H1 (cell line): ENCODE measurements around the gene ZNF391. TPM values are rescaled to one million over a fixed set of nuclear protein-coding genes. Genes with fewer than 3 reads are reported as not detected.

Source experiments
- ASH2L ChIP-seq: fragments of 200-600, 300-600 bp; sonication (generic); IDR thresholded peaks from one replicate; pipeline ENCODE4 v1.7.1; 2017; ENCODE audit warnings: low read length
- BRCA1 ChIP-seq: IDR thresholded peaks from 2 replicates; pipeline ENCODE4 v1.6.1; 2012; ENCODE audit warnings: low read depth, low read length, improper control_type of control experiment
- CBX5 ChIP-seq: fragments of 300-800, 300-1000 bp; sonication (generic); IDR thresholded peaks from 2 replicates; pipeline ENCODE4 v1.7.1; 2016; ENCODE audit warnings: antibody characterized with exemption, low read length, low read depth
- CEBPB ChIP-seq: IDR thresholded peaks from 2 replicates; pipeline ENCODE4 v1.6.1; 2012; ENCODE audit warnings: low read depth, low read length
- E2F6 ChIP-seq: IDR thresholded peaks from 2 replicates; pipeline ENCODE4 v1.6.1; 2012; ENCODE audit warnings: inconsistent platforms
- EZH2 ChIP-seq: fragments of 200-600 bp; sonication (generic); IDR thresholded peaks from 2 replicates; pipeline ENCODE4 v1.7.1; 2012; ENCODE audit warnings: low read depth, mild to moderate bottlenecking, moderate library complexity, low read length, inconsistent platforms; ENCODE audit not compliant: severe bottlenecking
- FOSL1 ChIP-seq: IDR thresholded peaks from 2 replicates; pipeline ENCODE4 v1.6.1; 2011; ENCODE audit warnings: mild to moderate bottlenecking, low read depth, low read length, moderate library complexity; ENCODE audit not compliant: insufficient read depth
- GABPA ChIP-seq: IDR thresholded peaks from 2 replicates; pipeline ENCODE4 v1.6.1; 2011; ENCODE audit warnings: mild to moderate bottlenecking, low read length, moderate library complexity, borderline replicate concordance; ENCODE audit not compliant: insufficient read depth
- GTF2F1 ChIP-seq: IDR thresholded peaks from 2 replicates; pipeline ENCODE4 v1.6.1; 2012; ENCODE audit warnings: low read depth, low read length, improper control_type of control experiment, borderline replicate concordance
- HDAC2 ChIP-seq, 2 experiments: fragments of 300-600 bp in 1 of 2; sonication (generic) in 1 of 2; IDR thresholded peaks; 2 replicates each; pipeline ENCODE4 v1.6.1; 2011 to 2012; ENCODE audit warnings: low read depth in 2 of 2, low read length in 2 of 2, mild to moderate bottlenecking in 2 of 2, moderate library complexity in 2 of 2, borderline replicate concordance in 1 of 2, inconsistent platforms in 1 of 2
- JUND ChIP-seq: IDR thresholded peaks from 2 replicates; pipeline ENCODE4 v1.6.1; 2011; ENCODE audit warnings: mild to moderate bottlenecking, improper control_type of control experiment, low read length
- KDM1A ChIP-seq: fragments of 200-600, 300-600 bp; sonication (generic); IDR thresholded peaks from 2 replicates; pipeline ENCODE4 v1.7.1; 2016; ENCODE audit warnings: mild to moderate bottlenecking, low read length, borderline replicate concordance
- PHF8 ChIP-seq: fragments of 200-600 bp; sonication (generic); conservative IDR thresholded peaks from 2 replicates; pipeline ENCODE4 v1.7.1; 2012; ENCODE audit warnings: low read depth, mild to moderate bottlenecking, inconsistent platforms, low read length, moderate library complexity
- POLR2AphosphoS5 ChIP-seq: IDR thresholded peaks from 2 replicates; pipeline ENCODE4 v1.6.1; 2011; ENCODE audit warnings: low read depth, low read length
- POU5F1 ChIP-seq: IDR thresholded peaks from 2 replicates; pipeline ENCODE4 v1.6.1; 2011; ENCODE audit warnings: low read depth, mild to moderate bottlenecking, low read length, moderate library complexity
- RFX5 ChIP-seq: IDR thresholded peaks from 2 replicates; pipeline ENCODE4 v1.6.1; 2011; ENCODE audit warnings: low read depth, low read length, improper control_type of control experiment, borderline replicate concordance
- USF2 ChIP-seq: IDR thresholded peaks from 2 replicates; pipeline ENCODE4 v1.6.1; 2011; ENCODE audit warnings: low read length, improper control_type of control experiment
- ZNF274 ChIP-seq: IDR thresholded peaks from 2 replicates; pipeline ENCODE4 v1.7.0; 2012; ENCODE audit warnings: low read length, borderline replicate concordance; ENCODE audit errors: extremely low read depth
- polyA plus RNA-seq, 7 experiments: library from polyadenylated mRNA; depleted of rRNA in 3 of 7; stranded (reverse) in 5 of 7; unstranded in 2 of 7; fragments of >200 nt in 5 of 7; fragments of 200-250 nt in 2 of 7; gene quantifications; 1 replicate in 5 of 7; 2 replicates in 1 of 7; 4 replicates in 1 of 7; pipeline versions ENCODE4 v1.2.1 to v1.2.3, GENCODE V29; 2011 to 2013; ENCODE audit warnings: missing spikeins in 2 of 7, mixed read lengths in 2 of 7
- total RNA-seq: library from RNA; stranded (reverse); fragmentation: NEBNext Ultra II Directional; extraction: Animal tissue kit (Norgen Biotek cat#: 25700); gene quantifications from 2 replicates; pipeline ENCODE4 v1.2.1, GENCODE V29; 2021
- TF ChIP-seq, protein P1 (sequence below): IDR thresholded peaks from 2 replicates; pipeline ENCODE4 v1.6.1; 2012; ENCODE audit warnings: low read length, inconsistent platforms

ZNF391 gene
- total and polyA plus RNA-seq, 2 of the 8 experiments (the other 6 are each of a cell fraction or from before 2014, with no cell fraction given), result 4.8 to 13.0 TPM

DNA sequence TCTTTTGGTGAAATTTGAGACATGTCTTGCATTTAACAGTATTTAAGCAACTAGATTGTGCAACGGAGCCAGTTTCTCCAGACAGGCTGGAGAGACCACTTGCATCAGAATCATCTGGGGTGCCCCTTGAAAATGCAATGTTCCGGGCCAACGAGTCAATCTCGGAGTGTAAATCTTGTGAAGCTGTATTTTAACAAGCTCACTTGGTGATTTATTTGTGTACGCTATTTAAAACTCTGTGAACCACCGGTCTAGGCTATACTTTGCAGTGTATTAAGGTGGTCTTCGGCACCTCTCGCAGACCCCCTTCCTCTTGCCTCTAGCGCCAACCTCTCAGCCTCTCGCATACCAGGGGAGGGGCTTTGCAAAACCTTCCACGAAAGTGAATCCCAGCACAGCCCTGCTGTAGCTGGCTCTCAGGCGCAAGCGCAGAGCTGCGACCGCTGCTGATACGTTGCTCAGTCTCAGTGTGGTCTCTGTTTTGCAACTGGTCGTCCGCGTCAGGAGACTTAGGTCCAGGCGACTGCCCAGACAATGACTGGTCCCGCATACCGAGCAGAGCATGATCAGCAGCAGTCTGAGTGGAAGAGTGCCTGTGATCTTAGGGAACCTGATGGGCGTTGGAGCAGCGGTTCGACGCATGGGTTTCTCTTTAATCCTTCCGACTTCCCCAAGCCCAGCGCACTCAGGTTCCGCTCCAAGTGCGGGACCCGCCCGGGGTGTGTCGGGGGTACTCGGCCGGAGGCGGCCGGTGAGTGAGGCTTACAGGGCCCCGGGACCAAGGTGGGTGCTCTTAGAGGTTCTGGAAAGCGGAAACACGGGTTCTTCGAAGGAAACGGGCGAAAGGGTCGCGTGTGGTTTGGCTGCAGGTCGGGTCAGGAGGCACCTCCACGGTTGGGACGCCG is at the start of gene ZNF391 (continued):
- TF ChIP-seq GTF2F1, result peak; percentile 70; the same call in 1 of the 2 replicates
- TF ChIP-seq BRCA1, result no peak
- peak; percentile 94 for TF ChIP-seq ASH2L
- peak; percentile 96 for TF ChIP-seq POLR2AphosphoS5
- TF ChIP-seq PHF8, result peak; percentile 75
- no peak for TF ChIP-seq USF2
- TF ChIP-seq GABPA, result peak; percentile 59; the same call in 1 of the 2 replicates
- peak; percentile 33; the same call in 1 of the 2 replicates for TF ChIP-seq KDM1A
- TF ChIP-seq ZNF274, result no peak
- TF ChIP-seq RFX5, result no peak
- TF ChIP-seq EZH2, result no peak
- peak in 1 of 2 experiments; percentile 44; a peak in 1 of 4 replicates for TF ChIP-seq HDAC2 (IDR thresholded peaks at IDR 0.05; ENCODE audit: borderline replicate concordance in 1 of 2, low read depth in 2 of 2, low read length in 2 of 2)
- peak; percentile 45 for TF ChIP-seq E2F6
- TF ChIP-seq POU5F1, result no peak
- TF ChIP-seq, protein P1, sequence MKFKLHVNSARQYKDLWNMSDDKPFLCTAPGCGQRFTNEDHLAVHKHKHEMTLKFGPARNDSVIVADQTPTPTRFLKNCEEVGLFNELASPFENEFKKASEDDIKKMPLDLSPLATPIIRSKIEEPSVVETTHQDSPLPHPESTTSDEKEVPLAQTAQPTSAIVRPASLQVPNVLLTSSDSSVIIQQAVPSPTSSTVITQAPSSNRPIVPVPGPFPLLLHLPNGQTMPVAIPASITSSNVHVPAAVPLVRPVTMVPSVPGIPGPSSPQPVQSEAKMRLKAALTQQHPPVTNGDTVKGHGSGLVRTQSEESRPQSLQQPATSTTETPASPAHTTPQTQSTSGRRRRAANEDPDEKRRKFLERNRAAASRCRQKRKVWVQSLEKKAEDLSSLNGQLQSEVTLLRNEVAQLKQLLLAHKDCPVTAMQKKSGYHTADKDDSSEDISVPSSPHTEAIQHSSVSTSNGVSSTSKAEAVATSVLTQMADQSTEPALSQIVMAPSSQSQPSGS, result peak; percentile 79; the same call in 1 of the 2 replicates
- TF ChIP-seq CEBPB, result peak; percentile 66
- TF ChIP-seq JUND, result no peak
- no peak for TF ChIP-seq CBX5
- TF ChIP-seq FOSL1, result no peak
